IPS-NIHi7 (cell line): Measurements from ENCODE around the gene RAD51B.

Experiments
- DNase-seq: peaks from one replicate; pipeline ENCODE4 v3.0.0; 2012; ENCODE audit warnings: mixed read lengths; ENCODE audit errors: extremely low spot score

Gene RAD51B

GRCh38 chr14:68669603-68670358 is 850.2 kb downstream of the RAD51B start:
- no peak for DNase-seq

GRCh38 chr14:68670359-68670715 is 850.8 kb downstream of the RAD51B start:
- no peak for DNase-seq

GRCh38 chr14:68671909-68672308 is 852.3 kb downstream of the RAD51B start:
- DNase-seq = no peak

DNA sequence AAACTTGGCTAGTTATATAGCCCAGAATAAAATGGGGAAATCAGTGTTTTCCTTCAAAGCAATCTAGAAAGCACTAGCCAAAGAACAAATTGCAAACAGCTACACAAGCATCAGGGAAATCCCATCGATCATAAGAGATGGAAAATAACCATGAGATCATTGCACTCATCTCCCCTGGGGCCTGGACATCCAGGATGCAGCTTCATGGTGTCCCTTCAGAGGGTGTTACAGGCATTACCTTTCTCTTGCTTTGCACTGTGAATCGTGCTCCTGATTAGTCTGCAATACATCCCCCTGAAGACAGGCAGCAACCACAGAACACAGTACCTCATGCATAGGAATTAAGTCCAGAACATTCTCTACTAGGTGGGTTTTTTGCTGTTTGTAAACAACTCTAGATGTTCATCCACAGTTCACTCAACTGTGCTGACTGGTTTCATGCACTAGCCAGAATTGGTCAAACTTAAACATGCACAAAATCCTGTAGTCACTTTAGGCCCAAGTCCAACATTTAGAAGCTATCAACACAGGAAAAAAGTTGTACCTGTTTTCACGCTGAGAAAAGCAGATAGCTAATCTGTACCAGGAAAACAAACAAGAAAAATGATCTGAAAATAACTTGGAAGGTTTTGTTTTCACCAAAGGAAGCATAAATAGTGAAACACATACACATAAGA is 853.2 kb downstream of the RAD51B start:
- DNase-seq = no peak

GRCh38 chr14:68673464-68673863 is 853.9 kb downstream of the RAD51B start:
- no peak for DNase-seq

GRCh38 chr14:68674538-68675232 is 855.1 kb downstream of the RAD51B start:
- DNase-seq = no peak

DNA sequence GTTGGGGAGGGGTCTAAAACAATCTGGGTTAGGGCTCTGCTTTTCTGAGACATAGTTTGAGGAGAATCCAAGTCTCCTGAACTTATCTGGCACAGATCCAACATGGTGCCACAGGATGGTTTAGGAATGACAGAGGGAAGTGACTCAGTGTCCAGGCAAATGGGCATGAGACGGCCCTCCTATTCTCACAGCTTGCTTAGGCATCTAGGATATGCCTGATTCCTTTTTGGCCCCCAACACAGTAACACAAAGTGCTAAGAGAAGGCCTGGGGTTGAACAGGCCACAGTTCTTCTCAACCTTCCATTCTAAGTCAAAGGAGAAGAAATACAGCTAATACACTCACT is 855.6 kb downstream of the RAD51B start:
- no peak for DNase-seq

DNA sequence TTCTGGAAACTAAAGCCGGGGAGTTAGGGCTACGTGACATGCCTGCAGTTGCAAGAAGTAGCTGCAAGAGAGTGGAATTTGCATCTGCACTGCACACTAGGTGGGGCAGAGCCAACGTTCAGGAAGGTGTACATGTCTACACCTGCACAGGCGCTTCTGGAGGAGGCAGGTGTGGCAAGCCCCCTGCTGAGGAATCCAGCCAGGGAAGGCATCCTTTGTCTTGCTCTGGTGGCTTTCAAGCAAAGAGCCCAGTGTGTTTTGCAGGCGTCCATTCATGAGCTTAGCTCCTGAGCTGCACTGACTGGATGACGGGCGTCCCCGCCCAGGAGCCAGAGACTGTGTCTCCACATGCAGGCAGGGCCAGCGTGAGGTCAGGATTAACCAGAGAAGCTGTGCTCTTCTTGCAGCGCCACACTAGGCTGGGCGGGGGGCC is 856.9 kb downstream of the RAD51B start:
- DNase-seq = no peak

DNA sequence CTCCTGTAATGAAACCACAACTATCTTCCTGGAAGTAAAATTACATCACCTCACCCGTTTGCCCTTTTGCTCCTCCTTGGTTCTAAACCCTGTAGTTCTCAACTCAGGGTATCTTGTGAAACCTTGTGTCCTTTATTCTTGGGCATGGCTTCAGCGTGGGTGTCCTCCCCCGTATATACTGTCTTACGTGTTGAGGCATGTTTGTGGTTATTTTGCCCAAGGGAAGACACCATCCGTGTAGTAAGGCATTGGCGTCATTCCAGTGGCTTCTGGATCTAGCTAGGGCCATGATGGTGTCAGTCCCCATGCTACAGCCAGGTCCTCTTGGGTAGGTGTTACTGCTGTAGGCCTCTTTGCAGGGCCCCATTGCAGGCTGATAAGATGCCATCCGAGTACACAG is 857.9 kb downstream of the RAD51B start:
- DNase-seq = no peak

DNA sequence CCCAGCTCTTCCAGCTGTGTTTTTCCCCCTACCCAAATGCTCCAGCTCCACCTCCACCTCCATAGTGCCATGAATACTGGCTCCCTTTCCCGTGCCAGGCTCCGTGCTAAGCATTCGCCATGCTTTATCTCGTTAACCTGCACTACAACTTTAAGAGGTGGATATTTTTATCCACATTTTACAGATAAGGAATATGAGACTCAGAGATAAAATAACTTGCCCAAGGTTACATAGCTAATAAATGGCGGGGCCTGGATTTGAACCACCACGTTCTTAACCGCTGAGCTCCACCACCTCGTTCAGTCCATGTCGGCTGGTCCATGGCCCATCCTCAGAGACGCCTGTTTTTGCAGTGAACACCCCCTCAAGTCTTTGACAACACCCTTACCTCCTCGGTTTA is 858.3 kb downstream of the RAD51B start:
- no peak for DNase-seq

DNA sequence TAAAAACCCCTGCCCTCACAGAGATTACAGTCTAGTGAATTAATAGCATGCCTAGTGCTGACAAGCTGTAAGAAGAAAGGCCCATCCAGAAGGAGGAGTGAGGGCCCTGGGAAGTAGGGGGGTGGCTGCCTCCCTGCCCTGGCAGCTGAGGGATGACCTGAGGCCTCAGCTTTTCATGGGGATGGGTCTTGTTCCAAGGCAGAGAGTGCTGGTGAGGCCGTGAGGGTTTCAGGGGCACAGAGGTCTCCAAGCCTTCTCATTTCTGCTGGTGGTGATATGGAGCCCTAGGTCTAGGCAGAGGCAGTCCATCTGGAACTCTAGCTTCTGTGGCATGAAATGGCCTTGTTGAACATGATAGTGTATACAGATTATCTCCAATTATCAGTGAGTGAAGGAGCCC is 858.9 kb downstream of the RAD51B start:
- DNase-seq = no peak

- DNase-seq = no peak
Observed at GRCh38 chr14:68679301-68679700, 859.7 kb downstream of the RAD51B start.

GRCh38 chr14:68679746-68680467 is 860.3 kb downstream of the RAD51B start:
- no peak for DNase-seq

GRCh38 chr14:68680541-68681051 is 861.0 kb downstream of the RAD51B start:
- DNase-seq = no peak

DNA sequence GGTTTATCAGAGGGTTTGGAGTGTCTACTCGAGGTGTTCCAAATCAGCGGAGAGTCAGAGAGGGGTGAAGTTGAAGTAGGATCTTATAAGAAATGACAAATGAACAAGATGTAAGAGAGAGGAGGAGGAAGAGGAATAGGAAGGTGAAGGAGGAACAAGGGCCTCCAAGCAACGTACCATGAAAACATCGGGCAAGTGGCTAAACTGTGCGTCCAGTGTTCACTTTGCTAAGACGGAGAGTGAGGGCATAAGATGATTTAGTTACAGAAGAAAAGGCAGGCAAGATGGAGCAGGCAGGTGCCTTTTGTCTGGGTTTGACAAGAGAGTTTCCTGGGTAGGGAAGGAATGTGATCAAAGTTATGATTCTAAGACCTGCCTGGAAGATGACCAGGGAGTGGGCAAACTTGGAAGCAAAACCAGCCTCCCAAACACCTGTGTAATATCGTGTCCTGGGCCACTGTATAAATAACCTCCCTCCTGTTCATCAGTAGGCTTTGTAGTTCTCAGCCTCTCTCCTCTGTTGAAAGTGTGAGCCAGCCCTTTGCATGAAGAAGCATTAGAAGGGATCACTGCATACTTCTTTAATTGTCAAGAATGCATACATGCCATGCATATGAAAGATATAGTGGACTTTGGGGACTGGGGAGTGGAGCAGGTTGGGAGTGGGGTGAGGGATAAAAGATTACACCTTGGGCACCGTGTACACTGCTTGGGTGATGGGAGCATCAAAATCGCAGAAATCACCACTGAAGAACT is 861.9 kb downstream of the RAD51B start:
- no peak for DNase-seq

DNA sequence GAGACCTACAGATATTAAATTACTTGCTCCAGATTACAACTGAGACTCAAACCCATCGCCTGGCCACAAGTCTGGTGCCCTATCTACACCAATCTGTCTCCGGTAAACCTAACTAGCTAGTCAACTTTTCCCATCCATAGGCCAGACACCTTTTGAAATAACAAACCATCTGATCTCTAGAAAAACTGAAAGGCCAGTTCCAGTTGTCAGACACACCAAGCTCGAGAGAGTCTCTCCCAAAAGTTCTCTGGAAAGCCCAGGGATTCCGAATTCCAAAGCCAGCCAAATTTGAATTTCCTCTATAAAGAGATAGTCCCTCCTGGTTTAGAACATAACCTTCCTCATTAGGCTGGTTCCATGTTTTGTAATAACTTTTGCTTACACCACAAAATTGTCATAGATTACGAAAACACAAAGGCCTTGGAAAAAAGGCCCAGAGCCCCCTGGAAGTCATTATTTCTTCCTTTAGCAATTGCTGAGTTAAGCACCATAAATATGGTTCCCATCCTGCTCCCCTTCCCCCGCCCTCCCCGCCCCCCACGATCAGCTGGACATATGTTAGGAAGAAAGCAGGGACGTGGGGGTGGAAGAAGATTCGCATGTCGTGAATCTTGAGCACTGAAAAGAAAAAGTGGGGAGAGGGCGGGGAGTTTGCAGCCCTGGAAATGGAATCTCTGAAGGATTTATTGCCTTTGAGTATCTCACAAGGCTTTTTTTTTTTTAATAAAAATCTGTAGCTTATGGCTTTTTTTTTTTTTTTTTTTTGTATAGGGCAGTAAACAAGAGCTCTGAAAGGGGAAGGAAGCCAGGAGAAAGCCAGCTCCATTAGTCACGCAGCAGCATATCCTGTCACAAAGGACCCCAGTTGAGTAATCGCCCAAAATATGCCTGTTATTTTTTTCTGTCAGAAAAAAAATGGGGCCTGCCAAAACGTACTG is 862.9 kb downstream of the RAD51B start:
- no peak for DNase-seq

DNA sequence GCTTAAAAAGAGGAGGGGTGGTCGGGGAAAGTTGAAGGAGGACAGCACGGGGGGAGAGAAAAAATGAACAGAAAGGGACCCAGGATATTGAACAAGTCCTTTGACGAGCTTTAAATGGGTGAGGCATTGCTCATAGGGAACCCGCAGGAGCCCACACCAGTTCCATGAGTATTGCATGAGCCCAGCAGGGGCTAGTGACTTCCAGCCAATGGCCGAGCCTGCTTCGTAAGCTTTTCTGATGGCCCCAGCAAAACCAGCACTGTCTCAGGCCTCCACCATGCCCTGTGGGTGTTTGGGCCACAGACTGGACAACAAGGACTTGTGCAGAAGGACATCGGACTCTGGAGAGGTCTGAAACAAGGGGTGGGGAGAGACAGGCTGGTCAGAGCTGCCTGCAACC is 863.7 kb downstream of the RAD51B start:
- DNase-seq = no peak

DNA sequence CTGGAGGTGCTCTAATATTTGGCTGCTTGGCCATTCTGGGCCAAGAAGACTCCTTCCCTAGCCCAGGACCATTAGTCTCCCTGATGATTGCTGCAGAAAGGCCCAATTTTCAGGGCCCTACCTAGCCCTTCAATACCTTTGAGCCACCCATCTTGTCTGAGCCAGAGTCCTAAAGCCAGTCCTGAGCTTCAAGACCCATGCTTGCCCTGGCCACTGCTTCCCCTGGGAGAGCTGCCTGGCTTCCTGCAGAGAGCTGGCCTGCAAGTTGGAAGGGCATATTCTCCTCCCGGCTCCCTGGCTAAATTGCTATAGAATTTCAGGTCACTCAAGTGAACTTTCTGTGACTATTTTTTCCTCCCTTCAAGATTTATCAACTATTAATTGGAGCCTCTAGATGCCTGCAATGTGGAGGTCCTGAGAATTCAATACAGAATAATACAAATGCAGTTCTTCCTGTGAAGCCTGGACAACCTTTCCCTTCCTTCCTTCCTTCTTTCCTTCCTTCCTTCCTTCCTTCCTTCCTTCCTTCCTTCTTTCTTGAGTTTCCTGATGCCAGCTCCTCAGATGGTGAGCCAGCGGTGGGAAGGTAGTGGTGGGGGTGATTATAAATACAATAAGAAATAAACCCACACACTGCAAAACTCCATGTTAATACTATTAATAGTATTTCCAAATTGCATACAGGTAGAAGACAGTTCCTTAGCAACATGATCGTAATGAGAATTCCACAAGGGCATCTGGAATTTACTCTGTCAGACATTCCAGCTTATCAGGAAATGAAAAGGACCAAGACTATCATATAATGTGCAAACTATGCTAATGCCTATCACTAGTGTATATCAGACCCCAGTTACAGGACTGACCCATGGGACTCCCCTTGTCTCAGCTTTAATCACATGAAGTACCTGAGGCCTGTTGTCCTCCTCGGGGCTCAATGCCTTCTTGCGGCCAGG is 865.2 kb downstream of the RAD51B start:
- no peak for DNase-seq
